ENCODE results near the gene ARHGAP24. TPM values are rescaled to one million over a fixed set of nuclear protein-coding genes. Genes with fewer than 3 reads are reported as not detected.

ARHGAP24 gene
- total and polyA plus RNA-seq, 4 donors: 1.8 to 15.2 (median 3.3) TPM

- Histone ChIP-seq H3K4me3 (ENCODE audit: low read depth in 1 of 3, low read length in 3 of 3) (no peak overlapping the region), H3K4me1 (ENCODE audit: control insufficient read depth in 4 of 4, insufficient read depth in 4 of 4, low read length in 3 of 4) (no peaks in the 10 kb centered on the region), H3K9me3 (ENCODE audit: control insufficient read depth in 4 of 4, low read length in 3 of 4) (no peaks in the 10 kb centered on the region), H3K36me3 (ENCODE audit: control insufficient read depth in 4 of 4, insufficient read depth in 3 of 4, low read depth in 1 of 4, low read length in 3 of 4) (no peaks in the 10 kb centered on the region), H3K27ac (ENCODE audit: low read depth in 1 of 2, low read length in 2 of 2) (no peak overlapping the region), H3K9ac (ENCODE audit: low read depth in 1 of 2, low read length in 2 of 2) (no peak overlapping the region), H3K27me3 (ENCODE audit: control insufficient read depth in 4 of 4, insufficient read depth in 4 of 4, low read length in 3 of 4) (no peaks in the 10 kb centered on the region)
- TF ChIP-seq CTCF (IDR thresholded peaks at IDR 0.05; ENCODE audit: low read depth, low read length, missing input control) (no peak), RXRA (IDR thresholded peaks at IDR 0.05) (no peak), GABPA (IDR thresholded peaks at IDR 0.05 in 1 of 2, conservative IDR thresholded peaks at IDR 0.05 in 1 of 2) (no peak), ZBTB33 (IDR thresholded peaks at IDR 0.05) (no peak), TAF1 (conservative IDR thresholded peaks at IDR 0.05) (no peak), FOXA1 (IDR thresholded peaks at IDR 0.05) (no peak), MAX (IDR thresholded peaks at IDR 0.05) (no peak), JUND (IDR thresholded peaks at IDR 0.05) (no peak), RAD21 (IDR thresholded peaks at IDR 0.05) (no peak), FOXA2 (IDR thresholded peaks at IDR 0.05) (no peak)
- TF ChIP-seq, protein P1, sequence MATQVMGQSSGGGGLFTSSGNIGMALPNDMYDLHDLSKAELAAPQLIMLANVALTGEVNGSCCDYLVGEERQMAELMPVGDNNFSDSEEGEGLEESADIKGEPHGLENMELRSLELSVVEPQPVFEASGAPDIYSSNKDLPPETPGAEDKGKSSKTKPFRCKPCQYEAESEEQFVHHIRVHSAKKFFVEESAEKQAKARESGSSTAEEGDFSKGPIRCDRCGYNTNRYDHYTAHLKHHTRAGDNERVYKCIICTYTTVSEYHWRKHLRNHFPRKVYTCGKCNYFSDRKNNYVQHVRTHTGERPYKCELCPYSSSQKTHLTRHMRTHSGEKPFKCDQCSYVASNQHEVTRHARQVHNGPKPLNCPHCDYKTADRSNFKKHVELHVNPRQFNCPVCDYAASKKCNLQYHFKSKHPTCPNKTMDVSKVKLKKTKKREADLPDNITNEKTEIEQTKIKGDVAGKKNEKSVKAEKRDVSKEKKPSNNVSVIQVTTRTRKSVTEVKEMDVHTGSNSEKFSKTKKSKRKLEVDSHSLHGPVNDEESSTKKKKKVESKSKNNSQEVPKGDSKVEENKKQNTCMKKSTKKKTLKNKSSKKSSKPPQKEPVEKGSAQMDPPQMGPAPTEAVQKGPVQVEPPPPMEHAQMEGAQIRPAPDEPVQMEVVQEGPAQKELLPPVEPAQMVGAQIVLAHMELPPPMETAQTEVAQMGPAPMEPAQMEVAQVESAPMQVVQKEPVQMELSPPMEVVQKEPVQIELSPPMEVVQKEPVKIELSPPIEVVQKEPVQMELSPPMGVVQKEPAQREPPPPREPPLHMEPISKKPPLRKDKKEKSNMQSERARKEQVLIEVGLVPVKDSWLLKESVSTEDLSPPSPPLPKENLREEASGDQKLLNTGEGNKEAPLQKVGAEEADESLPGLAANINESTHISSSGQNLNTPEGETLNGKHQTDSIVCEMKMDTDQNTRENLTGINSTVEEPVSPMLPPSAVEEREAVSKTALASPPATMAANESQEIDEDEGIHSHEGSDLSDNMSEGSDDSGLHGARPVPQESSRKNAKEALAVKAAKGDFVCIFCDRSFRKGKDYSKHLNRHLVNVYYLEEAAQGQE (IDR thresholded peaks at IDR 0.05): no peak
- no peak for DNase-seq (ENCODE audit: low spot score)
- WGBS: 98% methylated on average over 1 of the region's 1 CpG
Observed at GRCh38 chr4:85883180-85883579, 408.2 kb downstream of the ARHGAP24 start.

DNA sequence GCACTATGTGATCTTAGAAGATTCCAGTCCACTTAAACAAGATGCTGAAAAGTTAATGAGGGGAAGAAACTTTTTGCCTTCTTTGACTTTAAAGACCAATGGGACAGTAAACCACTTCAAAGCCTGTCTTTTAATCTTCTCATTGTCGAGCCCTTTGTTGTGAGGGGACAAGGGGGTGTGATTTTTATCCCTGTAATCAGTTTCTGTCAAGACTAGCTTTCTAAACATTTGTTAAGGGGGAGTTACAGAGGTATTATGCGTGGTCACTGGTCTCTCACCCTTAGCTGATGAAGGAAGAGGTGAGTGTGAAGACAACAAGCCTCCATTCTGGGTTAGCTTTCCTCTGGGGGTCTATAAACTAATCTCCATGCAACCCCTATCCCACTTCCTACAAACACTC is 409.3 kb downstream of the ARHGAP24 start:
- H3K4me1 ChIP-seq (ENCODE audit: control insufficient read depth in 4 of 4, insufficient read depth in 4 of 4, low read length in 3 of 4): no peaks in the 10 kb centered on the region
- no peaks in the 10 kb centered on the region for H3K36me3 ChIP-seq (ENCODE audit: control insufficient read depth in 4 of 4, insufficient read depth in 3 of 4, low read depth in 1 of 4, low read length in 3 of 4)
- TF ChIP-seq, protein P1 (IDR thresholded peaks at IDR 0.05): no peak
- TF ChIP-seq MAX (IDR thresholded peaks at IDR 0.05): no peak
- no peak for TF ChIP-seq RAD21 (IDR thresholded peaks at IDR 0.05)
- TF ChIP-seq, protein P2, sequence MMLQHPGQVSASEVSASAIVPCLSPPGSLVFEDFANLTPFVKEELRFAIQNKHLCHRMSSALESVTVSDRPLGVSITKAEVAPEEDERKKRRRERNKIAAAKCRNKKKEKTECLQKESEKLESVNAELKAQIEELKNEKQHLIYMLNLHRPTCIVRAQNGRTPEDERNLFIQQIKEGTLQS (IDR thresholded peaks at IDR 0.05): no peak
- TF ChIP-seq TAF1 (conservative IDR thresholded peaks at IDR 0.05): no peak
- H3K27me3 ChIP-seq (ENCODE audit: control insufficient read depth in 4 of 4, insufficient read depth in 4 of 4, low read length in 3 of 4): no peaks in the 10 kb centered on the region
- 67% methylated on average over 2 of the region's 2 CpGs for WGBS
- no peak for DNase-seq (ENCODE audit: low spot score)
- H3K4me3 ChIP-seq (ENCODE audit: low read depth in 1 of 3, low read length in 3 of 3): no peak overlapping the region
- no peaks in the 10 kb centered on the region for H3K9me3 ChIP-seq (ENCODE audit: control insufficient read depth in 4 of 4, low read length in 3 of 4)
- H3K27ac ChIP-seq (ENCODE audit: low read depth in 1 of 2, low read length in 2 of 2): no peak overlapping the region
- H3K9ac ChIP-seq (ENCODE audit: low read depth in 1 of 2, low read length in 2 of 2): no peak overlapping the region

All from liver (tissue), 9 donors.